ENCODE data around the gene SNX13. TPM values are rescaled to one million over a fixed set of nuclear protein-coding genes. Genes with fewer than 3 reads are reported as not detected.

The SNX13 gene
- total RNA-seq, 1 experiment from 2014 or later = 29.0 TPM

- no peak for TF ChIP-seq CTCF (conservative IDR thresholded peaks at IDR 0.05)
- no peak overlapping the region for H4K5ac ChIP-seq (ENCODE audit: insufficient read length, low read depth, low read length)
- H3K79me1 ChIP-seq (ENCODE audit: insufficient read depth, low read depth, low read length, poor library complexity, severe bottlenecking) = no peaks in the 10 kb centered on the region
- H2BK120ac ChIP-seq (ENCODE audit: low read depth, low read length, poor library complexity, severe bottlenecking) = no peak overlapping the region
- Mint-ChIP-seq H3K36me3 (ENCODE audit: insufficient read depth in 1 of 3, low read depth in 3 of 3) (no peaks in the 10 kb centered on the region), H3K4me1 (peaks cover 22 to 30% of the 10 kb centered on the region in 2 experiments), H3K9me3 (no peaks in the 10 kb centered on the region), H3K27me3 (ENCODE audit: low read depth) (peaks cover 2% of the 10 kb centered on the region), H3K4me3 (no peak overlapping the region), H3K27ac (no peak overlapping the region)
- no peak overlapping the region for H4K91ac ChIP-seq (ENCODE audit: insufficient read length, low read depth, low read length)
- H3K4ac ChIP-seq (ENCODE audit: low read depth, low read length) = no peak overlapping the region
- no peak overlapping the region for H4K8ac ChIP-seq (replicated peaks; ENCODE audit: insufficient read length, low read depth, low read length)
- no peak overlapping the region for H3K9ac ChIP-seq (ENCODE audit: extremely low read depth, insufficient read length, low read length)
- H3K4me1 ChIP-seq (ENCODE audit: insufficient read depth, low read length) = peaks cover 7% of the 10 kb centered on the region; the same call in 1 of the 2 replicates
- H3T11ph ChIP-seq (ENCODE audit: low read length) = no peak overlapping the region
- no peak overlapping the region for H2BK12ac ChIP-seq (ENCODE audit: insufficient read length, low read depth, low read length)
- no peaks in the 10 kb centered on the region for H4K20me1 ChIP-seq (ENCODE audit: control insufficient read depth, insufficient read depth, insufficient read length)
- no peak overlapping the region for H3K27ac ChIP-seq (ENCODE audit: insufficient read length, low read depth, low read length)
- H3K79me2 ChIP-seq (ENCODE audit: insufficient read depth, low read length) = no peaks in the 10 kb centered on the region
- H2BK5ac ChIP-seq (ENCODE audit: insufficient read length, low read length) = no peak overlapping the region
- no peak overlapping the region for H2AFZ ChIP-seq (ENCODE audit: low read length)
- no peak overlapping the region for H3K18ac ChIP-seq (ENCODE audit: insufficient read length, low read depth, low read length)
- no peak overlapping the region for H2AK5ac ChIP-seq (ENCODE audit: insufficient read length, low read length)
- H3K23ac ChIP-seq (ENCODE audit: insufficient read length, low read depth, low read length) = no peak overlapping the region
- H3K14ac ChIP-seq (ENCODE audit: insufficient read depth, low read length) = no peak overlapping the region
- no peak overlapping the region for H2BK15ac ChIP-seq (ENCODE audit: low read depth, low read length)
- no peak overlapping the region for H2BK20ac ChIP-seq (ENCODE audit: low read depth, low read length, poor library complexity, severe bottlenecking)
- no peaks in the 10 kb centered on the region for H3K9me3 ChIP-seq (ENCODE audit: control insufficient read depth, low read depth, low read length)
- no peak overlapping the region for H3K56ac ChIP-seq (ENCODE audit: insufficient read length, low read depth, low read length)
- DNase-seq = no peak
- WGBS (ENCODE audit: extremely low coverage, insufficient read length, low lambda C conversion rate) = no CpG with 5 or more reads among the region's 4 CpGs
- no peaks in the 10 kb centered on the region for H3K27me3 ChIP-seq (ENCODE audit: insufficient read depth, low read length)
- H3K23me2 ChIP-seq (ENCODE audit: insufficient read length, low read depth, low read length, poor library complexity, severe bottlenecking) = no peaks in the 10 kb centered on the region
- H3K4me2 ChIP-seq (ENCODE audit: insufficient read depth, insufficient read length, low read length) = no peak overlapping the region
These were observed 167.0 kb downstream of the SNX13 start for GRCh38 chr7:17773289-17773626.
